Esophagus (tissue), 2 donors: Measurements from ENCODE around the gene CYB5B. TPM values are rescaled to one million over a fixed set of nuclear protein-coding genes. Genes with fewer than 3 reads are reported as not detected.

Source experiments
- H3K27ac ChIP-seq, 2 donors: one replicate each; pipeline ENCODE4 v1.5.1; 2013; ENCODE audit warnings: low read depth in 2 of 2, mild to moderate bottlenecking in 2 of 2, inconsistent platforms in 1 of 2, low read length in 1 of 2, moderate library complexity in 1 of 2
- H3K27me3 ChIP-seq, 2 donors: one replicate each; pipeline ENCODE4 v1.6.1; 2013; ENCODE audit warnings: low read length in 2 of 2, control low read depth in 1 of 2, mild to moderate bottlenecking in 1 of 2; ENCODE audit not compliant: insufficient read depth in 2 of 2, control insufficient read depth in 1 of 2
- H3K36me3 ChIP-seq, 2 donors: one replicate each; pipeline ENCODE4 v1.6.1; 2013; ENCODE audit warnings: low read length in 1 of 2; ENCODE audit not compliant: control insufficient read depth in 2 of 2, insufficient read depth in 2 of 2
- H3K4me1 ChIP-seq, 2 donors: one replicate each; pipeline ENCODE4 v1.6.1; 2013; ENCODE audit warnings: low read length in 1 of 2; ENCODE audit not compliant: control insufficient read depth in 2 of 2, insufficient read depth in 2 of 2
- H3K4me3 ChIP-seq, 2 donors: one replicate each; pipeline ENCODE4 v1.5.1; 2013; ENCODE audit warnings: low read length in 2 of 2, mild to moderate bottlenecking in 2 of 2, low read depth in 1 of 2, moderate library complexity in 1 of 2
- H3K9me3 ChIP-seq, 2 donors: one replicate each; pipeline ENCODE4 v1.6.1; 2013; ENCODE audit warnings: mild to moderate bottlenecking in 2 of 2, low read depth in 1 of 2, low read length in 1 of 2, moderate library complexity in 1 of 2; ENCODE audit not compliant: control insufficient read depth in 2 of 2, insufficient read depth in 1 of 2
- WGBS, 2 donors: extraction: QIAGEN DNeasy Blood & Tissue Kit; methylation state at CpG; one replicate each; pipeline ENCODE4 v1.1.7; 2013; 5-methylcytosine and 5-hydroxymethylcytosine counted together
- polyA plus RNA-seq, 2 donors: library from polyadenylated mRNA; stranded (reverse); fragments of 200-250 nt; gene quantifications; one replicate each; pipeline ENCODE4 v1.2.3, GENCODE V29; 2013
- donor health status: healthy with polysubstance abuse.
- donor health status: Bipolar disorder and iron deficiency.

CYB5B gene
- polyA plus RNA-seq, 2 donors, result 41.1 to 64.9 TPM

DNA sequence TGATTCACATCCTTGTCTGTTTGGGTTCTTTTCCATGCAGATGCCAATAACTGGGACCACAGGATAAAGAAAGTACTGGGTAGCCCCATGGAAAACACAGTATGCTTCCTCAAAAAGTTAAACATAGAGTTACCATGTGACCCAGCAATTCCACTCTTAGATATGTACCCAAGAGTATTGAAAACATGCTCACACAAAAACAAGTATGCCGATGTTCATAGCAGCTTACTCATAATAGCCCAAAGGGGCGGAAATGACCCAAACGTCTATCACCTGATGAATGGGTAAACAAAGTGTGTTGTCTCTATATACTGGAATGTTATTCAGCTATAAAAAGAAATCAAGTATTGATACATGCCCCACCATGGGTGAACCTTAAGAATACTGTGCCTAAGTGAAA, 55.4 kb downstream of the CYB5B start:
- H3K4me1 ChIP-seq, result peaks cover 0 to 6% of the 10 kb centered on the region in 2 donors
- H3K36me3 ChIP-seq, result no peaks in the 10 kb centered on the region
- 58 to 72% methylated on average over 3 of the region's 3 CpGs for WGBS, 2 donors

DNA sequence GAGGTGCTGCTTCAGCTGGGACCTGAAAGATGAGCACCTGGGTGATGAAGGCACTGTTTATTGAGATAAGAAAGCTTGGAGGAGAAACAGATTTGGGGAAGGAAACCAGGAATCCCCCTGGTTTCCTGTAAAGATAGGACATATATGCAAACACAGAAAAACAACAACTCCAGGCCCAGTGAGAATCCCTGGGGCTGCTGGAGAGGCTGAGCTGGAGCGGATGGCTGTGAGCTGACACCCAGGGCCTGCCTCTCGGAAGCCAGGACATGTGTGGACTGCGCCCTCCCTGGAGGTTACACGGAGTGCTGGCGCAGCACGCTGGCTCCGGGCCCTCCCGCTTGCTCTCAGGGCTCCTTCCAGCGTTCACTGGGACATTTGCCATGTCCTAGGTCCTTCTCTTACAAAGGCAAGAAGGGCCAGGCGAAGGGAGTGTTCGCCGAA, 57.5 kb downstream of the CYB5B start:
- Histone ChIP-seq H3K4me1 (peaks cover 0 to 9% of the 10 kb centered on the region in 2 donors), H3K4me3 (no peak overlapping the region)

More for the DNA sequence above, 55.4 kb downstream of the CYB5B start:
- no peaks in the 10 kb centered on the region for H3K9me3 ChIP-seq
- H3K27me3 ChIP-seq, result no peaks in the 10 kb centered on the region
- no peak overlapping the region for H3K4me3 ChIP-seq
- H3K27ac ChIP-seq, result no peak overlapping the region

GRCh38 chr16:69482410-69482991, 58.1 kb downstream of the CYB5B start:
- Histone ChIP-seq H3K4me1 (peaks cover 0 to 9% of the 10 kb centered on the region in 2 donors), H3K4me3 (no peak overlapping the region), H3K36me3 (peaks cover 0 to 2% of the 10 kb centered on the region in 2 donors), H3K27ac (peak overlapping the region; percentile 82 to 89), H3K27me3 (no peaks in the 10 kb centered on the region), H3K9me3 (no peaks in the 10 kb centered on the region)
- 22 to 53% methylated on average over 10 of the region's 10 CpGs for WGBS, 2 donors

More for the DNA sequence above, 57.5 kb downstream of the CYB5B start:
- H3K36me3 ChIP-seq, result peaks cover 0 to 2% of the 10 kb centered on the region in 2 donors
- 23 to 38% methylated on average over 12 of the region's 12 CpGs for WGBS, 2 donors
- H3K9me3 ChIP-seq, result no peaks in the 10 kb centered on the region
- no peaks in the 10 kb centered on the region for H3K27me3 ChIP-seq
- peak overlapping the region; percentile 82 to 89 for H3K27ac ChIP-seq

DNA sequence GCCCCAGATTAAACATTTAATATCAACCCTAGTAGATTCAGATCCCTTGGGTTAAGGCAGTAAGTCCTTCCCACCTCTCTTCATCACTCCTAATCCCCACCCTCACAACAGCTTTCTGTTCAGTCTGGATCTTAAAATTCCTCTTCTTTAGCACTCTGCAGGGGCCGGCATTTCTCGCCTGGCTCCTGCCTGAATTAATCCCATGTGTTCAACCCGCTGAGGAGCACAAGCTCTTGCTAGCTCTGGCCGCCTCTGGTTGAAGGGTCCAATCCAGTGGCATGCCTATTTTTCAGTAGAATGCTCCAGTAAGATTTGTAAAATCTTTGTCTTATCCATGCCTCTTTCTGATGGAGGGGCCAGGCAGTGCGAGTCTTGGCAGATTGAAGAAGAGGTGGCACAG, 59.2 kb downstream of the CYB5B start:
- no peak overlapping the region for H3K27ac ChIP-seq
- H3K9me3 ChIP-seq, result no peaks in the 10 kb centered on the region
- WGBS, 2 donors, result 84 to 91% methylated on average over 5 of the region's 5 CpGs
- H3K4me3 ChIP-seq, result no peak overlapping the region
- H3K4me1 ChIP-seq, result peaks cover 0 to 9% of the 10 kb centered on the region in 2 donors
- H3K27me3 ChIP-seq, result no peaks in the 10 kb centered on the region
- H3K36me3 ChIP-seq, result peaks cover 0 to 2% of the 10 kb centered on the region in 2 donors

DNA sequence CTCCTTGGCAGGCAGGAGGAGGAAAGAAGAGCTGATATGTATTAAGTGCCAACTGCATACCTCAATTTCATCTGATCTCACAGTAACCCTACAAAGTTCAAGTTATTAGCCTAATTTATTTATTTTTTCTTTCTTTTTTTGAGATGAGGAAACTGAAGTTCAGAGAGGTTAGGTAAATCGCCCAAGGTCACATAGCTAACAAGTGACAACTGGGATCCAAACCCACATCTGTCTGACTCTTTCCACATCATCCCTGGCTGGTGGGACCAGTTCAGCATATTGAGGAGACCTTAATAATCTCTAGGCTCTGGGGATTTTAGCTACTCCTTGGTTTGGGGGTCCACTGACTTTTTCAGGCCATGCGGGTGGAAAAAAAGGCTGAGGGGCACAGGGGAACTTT, 60.9 kb downstream of the CYB5B start:
- Histone ChIP-seq H3K27ac (no peak overlapping the region), H3K4me3 (no peak overlapping the region), H3K27me3 (no peaks in the 10 kb centered on the region), H3K4me1 (peaks cover 0 to 9% of the 10 kb centered on the region in 2 donors), H3K36me3 (peaks cover 0 to 2% of the 10 kb centered on the region in 2 donors), H3K9me3 (no peaks in the 10 kb centered on the region)
- WGBS, 2 donors, result 93 to 98% methylated on average over 2 of the region's 2 CpGs

DNA sequence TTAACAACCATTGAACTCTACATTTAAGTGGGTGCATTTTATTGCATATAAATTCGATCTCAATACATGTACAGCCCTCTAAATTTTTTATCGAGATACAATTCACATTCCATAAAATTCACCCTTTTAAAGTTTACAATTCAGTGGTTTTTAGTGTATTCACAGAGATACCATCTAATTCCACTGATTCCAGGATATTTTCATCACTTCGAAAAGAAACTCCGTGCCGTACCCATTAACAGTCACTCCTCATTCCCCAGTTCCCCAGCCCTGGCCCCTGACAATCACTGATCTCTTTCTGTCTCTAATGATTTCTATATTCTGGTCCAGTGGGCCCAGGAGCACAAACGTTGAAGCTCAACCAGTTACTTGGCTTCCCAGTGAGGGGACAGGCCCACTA, 61.4 kb downstream of the CYB5B start:
- peaks cover 0 to 9% of the 10 kb centered on the region in 2 donors for H3K4me1 ChIP-seq
- no peak overlapping the region for H3K27ac ChIP-seq
- WGBS, 2 donors, result 94 to 95% methylated on average over 6 of the region's 6 CpGs
- no peaks in the 10 kb centered on the region for H3K9me3 ChIP-seq
- H3K4me3 ChIP-seq, result no peak overlapping the region
- peaks cover 0 to 2% of the 10 kb centered on the region in 2 donors for H3K36me3 ChIP-seq
- no peaks in the 10 kb centered on the region for H3K27me3 ChIP-seq

DNA sequence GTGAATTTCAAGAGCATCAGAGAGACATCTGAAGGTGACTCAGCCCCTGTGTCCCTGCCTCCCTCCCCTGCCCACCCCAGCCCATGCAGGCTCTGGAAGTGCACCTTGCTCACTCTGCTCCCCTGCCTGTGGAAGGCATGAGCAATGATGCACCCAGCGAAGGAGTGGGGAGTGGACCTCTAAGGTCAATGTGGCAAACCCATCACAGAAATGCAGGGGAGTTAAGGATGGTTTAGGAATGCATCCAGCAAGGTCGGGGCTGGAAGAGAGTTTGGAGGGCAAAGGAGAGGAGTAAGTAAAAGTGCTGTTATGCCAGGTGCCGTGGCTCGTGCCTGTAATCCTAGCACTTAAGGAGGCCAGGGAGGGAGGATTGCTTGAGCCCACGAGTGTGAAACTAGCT, 61.9 kb downstream of the CYB5B start:
- 73 to 78% methylated on average over 5 of the region's 5 CpGs for WGBS, 2 donors
- Histone ChIP-seq H3K9me3 (no peaks in the 10 kb centered on the region), H3K27me3 (no peaks in the 10 kb centered on the region), H3K4me1 (peaks cover 0 to 6% of the 10 kb centered on the region in 2 donors), H3K4me3 (no peak overlapping the region), H3K27ac (no peak overlapping the region), H3K36me3 (peaks cover 0 to 2% of the 10 kb centered on the region in 2 donors)

DNA sequence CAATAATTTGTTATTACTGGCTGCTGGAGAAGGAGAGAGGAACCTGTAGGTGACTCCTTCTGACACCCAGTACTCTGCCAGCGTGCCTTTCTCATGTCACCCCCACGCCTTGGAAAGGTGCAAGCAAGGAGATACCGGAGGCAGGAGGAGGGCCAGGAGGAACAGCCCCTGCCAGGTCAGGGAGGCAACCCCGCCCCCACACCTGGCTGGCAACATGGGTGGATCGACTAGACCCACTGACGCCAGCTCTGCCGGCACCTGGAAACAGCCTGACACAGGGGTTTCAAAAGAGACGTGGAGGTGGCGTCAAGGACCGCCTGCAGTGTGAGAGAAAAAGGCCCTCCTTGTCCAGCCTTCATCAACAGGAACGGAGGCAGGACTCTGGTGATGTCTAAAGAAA, 62.3 kb downstream of the CYB5B start:
- Histone ChIP-seq H3K4me3 (no peak overlapping the region), H3K36me3 (peaks cover 0 to 2% of the 10 kb centered on the region in 2 donors), H3K9me3 (no peaks in the 10 kb centered on the region), H3K27me3 (no peaks in the 10 kb centered on the region), H3K27ac (no peak overlapping the region), H3K4me1 (peaks cover 0 to 6% of the 10 kb centered on the region in 2 donors)
- WGBS, 2 donors, result 60 to 63% methylated on average over 11 of the region's 11 CpGs

- Histone ChIP-seq H3K27me3 (no peaks in the 10 kb centered on the region), H3K4me3 (no peak overlapping the region), H3K4me1 (peaks cover 0 to 3% of the 10 kb centered on the region in 2 donors), H3K9me3 (no peaks in the 10 kb centered on the region), H3K36me3 (peaks cover 0 to 2% of the 10 kb centered on the region in 2 donors), H3K27ac (no peak overlapping the region)
- WGBS, 2 donors, result 91 to 94% methylated on average over 8 to 9 of the region's 9 CpGs
Measured at GRCh38 chr16:69490707-69491324, 66.4 kb downstream of the CYB5B start.

GRCh38 chr16:69494991-69495392, 70.6 kb downstream of the CYB5B start:
- WGBS, 2 donors, result 77% methylated on average over 4 of the region's 4 CpGs
- H3K27me3 ChIP-seq, result no peaks in the 10 kb centered on the region
- peaks cover 0 to 1% of the 10 kb centered on the region in 2 donors for H3K4me1 ChIP-seq
- no peaks in the 10 kb centered on the region for H3K9me3 ChIP-seq
- H3K36me3 ChIP-seq, result no peaks in the 10 kb centered on the region
- no peak overlapping the region for H3K27ac ChIP-seq
- H3K4me3 ChIP-seq, result no peak overlapping the region
